Subcutaneous adipose tissue (tissue), 4 donors: ENCODE measurements around the gene FGF14. TPM values are rescaled to one million over a fixed set of nuclear protein-coding genes. Genes with fewer than 3 reads are reported as not detected.

Experiments
- total RNA-seq, 4 donors: library from RNA; depleted of rRNA; stranded (reverse); fragments of >200 nt; gene quantifications; one replicate each; pipeline ENCODE4 v1.1.0, GENCODE V29; 2016
- TF ChIP-seq, protein P1 (sequence below): fragments of 450-650 bp; IDR thresholded peaks from one replicate; pipeline ENCODE4 v1.5.1; 2016; ENCODE audit warnings: low read depth, mild to moderate bottlenecking, control low read depth, antibody characterized with exemption, moderate library complexity

FGF14 gene
- total RNA-seq, 4 donors from 2014 or later = 0.17 to 3.6 (median 0.93) TPM

DNA sequence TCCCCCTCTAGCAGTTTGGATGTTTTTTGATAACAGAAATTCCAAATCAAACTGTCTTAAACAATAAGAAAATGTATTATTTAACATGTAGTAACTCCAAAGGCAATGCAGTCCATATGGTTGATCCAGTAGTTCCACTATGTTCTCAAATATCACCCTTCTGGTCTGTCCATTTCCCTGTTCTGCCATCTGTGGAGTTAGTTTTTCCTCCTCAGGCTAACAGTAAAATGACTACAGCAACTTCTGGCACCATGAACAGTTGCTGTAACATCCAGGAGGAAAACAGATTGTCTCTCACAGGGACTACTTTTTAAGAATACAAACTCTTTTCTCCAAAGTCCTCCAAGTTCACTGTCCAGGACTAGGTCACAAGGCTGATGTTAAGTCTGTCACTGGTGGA is 455.4 kb downstream of the FGF14 start:
- TF ChIP-seq, protein P1, sequence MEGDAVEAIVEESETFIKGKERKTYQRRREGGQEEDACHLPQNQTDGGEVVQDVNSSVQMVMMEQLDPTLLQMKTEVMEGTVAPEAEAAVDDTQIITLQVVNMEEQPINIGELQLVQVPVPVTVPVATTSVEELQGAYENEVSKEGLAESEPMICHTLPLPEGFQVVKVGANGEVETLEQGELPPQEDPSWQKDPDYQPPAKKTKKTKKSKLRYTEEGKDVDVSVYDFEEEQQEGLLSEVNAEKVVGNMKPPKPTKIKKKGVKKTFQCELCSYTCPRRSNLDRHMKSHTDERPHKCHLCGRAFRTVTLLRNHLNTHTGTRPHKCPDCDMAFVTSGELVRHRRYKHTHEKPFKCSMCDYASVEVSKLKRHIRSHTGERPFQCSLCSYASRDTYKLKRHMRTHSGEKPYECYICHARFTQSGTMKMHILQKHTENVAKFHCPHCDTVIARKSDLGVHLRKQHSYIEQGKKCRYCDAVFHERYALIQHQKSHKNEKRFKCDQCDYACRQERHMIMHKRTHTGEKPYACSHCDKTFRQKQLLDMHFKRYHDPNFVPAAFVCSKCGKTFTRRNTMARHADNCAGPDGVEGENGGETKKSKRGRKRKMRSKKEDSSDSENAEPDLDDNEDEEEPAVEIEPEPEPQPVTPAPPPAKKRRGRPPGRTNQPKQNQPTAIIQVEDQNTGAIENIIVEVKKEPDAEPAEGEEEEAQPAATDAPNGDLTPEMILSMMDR = no peak

DNA sequence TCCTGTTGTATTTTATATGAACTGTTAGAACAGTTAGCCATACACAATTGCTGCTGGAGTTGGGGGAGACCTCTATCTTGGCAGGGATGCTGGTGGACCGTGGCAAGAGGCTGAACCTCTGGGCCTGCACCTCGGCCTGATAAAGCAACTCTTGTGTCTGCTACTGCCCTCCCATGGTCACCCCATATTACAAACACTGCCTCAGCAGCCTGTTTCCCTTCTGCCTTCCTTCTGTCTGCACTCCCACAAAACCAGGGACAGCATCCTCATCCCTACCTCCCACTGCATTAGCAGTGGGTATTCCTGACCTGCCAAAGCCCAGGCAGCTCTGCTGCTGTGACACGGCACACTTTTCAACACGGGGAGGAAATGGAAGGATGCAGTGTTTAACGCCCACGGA is 456.4 kb downstream of the FGF14 start:
- TF ChIP-seq, protein P1 = no peak

DNA sequence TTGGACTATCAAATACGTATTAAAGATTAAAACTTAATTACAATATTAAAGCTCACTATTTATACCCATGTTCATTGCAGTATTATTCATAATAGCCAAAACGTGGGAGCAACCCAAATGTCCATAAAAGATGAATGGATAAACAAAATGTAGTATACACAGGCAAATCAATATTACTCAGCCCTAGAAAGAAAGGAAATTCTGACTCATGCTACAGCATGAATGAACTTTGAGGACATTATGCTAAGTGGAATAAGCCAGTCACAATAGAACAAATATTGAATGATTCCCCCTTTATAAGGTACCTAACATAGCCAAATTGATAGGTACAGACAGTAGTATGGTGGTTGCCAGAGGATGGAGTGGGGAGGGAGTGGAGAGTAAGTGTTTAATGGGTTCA is 457.3 kb downstream of the FGF14 start:
- TF ChIP-seq, protein P1 = no peak

DNA sequence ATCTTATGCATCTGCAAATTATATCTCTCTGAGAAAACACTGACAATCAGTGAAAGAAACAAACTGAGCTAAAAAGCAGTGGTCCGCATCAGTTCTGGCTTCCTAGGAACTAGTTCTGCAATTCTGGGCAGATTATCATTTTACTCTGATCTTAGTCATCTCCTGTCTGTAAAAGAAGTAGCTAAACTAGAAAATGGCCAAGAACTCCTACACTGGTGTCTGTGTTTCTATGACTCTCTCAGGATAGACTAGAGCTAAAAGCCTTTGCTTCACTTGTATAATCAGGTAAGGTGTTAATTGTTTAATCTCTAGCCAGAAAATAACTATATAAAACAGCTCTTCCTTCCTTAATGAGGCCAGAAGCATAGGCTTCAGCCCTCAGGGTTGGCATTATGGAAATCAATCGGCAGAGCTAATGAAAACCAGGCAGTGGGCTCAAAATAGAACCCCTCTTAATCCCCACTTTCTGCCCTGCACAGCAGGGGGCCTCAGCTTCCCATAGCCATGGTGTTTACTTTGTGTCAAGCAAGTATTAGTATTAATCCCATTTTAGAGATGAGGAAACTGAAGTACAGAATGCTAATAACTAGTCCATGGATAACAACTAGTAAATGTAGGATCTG is 459.2 kb downstream of the FGF14 start:
- TF ChIP-seq, protein P1 = no peak

DNA sequence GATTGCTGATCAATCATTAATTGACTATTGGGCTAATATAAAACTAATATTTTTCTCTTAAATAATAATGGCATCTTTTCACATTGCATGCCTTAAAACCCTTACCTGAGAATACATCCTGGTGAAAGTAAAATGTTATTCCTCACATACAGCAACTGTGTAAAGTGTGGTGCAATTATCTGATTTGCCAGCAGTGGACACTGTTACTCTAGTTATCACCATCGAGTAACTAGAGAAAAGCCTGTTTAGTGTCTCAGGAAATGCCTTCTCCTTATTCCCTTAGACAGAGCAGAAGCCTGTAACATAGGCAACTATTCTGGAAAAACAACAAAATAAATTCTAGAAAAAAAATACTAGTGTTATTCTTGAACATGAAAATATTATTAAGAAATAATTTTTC is 459.8 kb downstream of the FGF14 start:
- TF ChIP-seq, protein P1 = no peak

DNA sequence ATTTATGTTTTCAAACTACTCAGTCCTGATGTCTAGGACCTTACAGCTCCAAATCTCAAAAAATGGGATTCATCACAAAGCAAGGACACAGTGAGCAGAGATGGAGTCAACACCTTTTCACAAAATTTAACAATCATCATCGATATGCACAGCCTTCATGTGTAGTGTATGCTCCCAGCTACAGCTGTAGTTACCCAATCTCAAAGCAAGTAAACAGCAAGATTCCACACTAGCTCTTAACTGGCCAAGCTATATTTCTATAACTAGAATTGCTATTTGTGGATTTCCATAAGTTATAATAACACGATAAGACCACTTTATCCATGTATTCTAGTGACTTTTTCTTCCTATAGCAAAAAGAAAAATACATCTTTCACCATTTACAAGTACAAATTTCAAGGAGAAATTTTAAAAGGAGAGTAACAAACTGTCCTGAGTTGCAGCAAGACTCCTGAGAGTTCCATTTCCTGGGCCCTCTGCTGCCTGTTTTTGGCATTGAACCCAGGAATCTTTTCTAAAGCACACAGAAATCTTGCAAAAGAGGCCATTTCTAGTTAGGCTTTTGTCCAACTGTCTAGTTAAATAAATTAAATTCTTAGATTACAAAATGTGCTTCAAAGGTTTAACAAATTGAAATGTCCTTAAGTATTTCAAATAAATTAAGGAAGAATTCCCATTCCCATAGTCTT is 460.6 kb downstream of the FGF14 start:
- TF ChIP-seq, protein P1 = no peak

DNA sequence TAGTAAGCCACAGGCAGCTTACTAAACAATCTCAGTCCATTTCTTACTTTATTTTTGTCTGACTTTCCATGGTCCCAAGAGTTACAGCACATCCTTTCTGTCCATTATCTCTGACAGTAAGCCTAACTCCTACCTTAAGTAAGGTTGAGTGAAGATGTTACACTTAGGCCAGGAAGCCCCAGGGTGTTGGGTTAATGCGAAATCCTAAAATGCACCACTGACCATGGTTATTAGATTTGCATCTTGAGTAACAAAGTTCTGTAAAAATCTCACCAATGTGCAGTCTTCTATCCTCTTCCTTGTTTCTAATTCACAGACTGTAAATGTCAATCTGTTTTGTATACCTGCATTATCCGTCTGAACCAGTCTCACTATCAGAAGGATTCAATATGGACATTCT is 462.5 kb downstream of the FGF14 start:
- TF ChIP-seq, protein P1 = no peak
